Measurements from ENCODE around the gene BMP8B.
"Not testable (repeated sequence)": the region's sequence is repeated elsewhere in the genome, so short reads cannot be mapped to it uniquely, and the experiment has no call there.

- TF ChIP-seq CTCF (conservative IDR thresholded peaks at IDR 0.05); ZFX (IDR thresholded peaks at IDR 0.05): not testable (repeated sequence)
Observed at GRCh38 chr1:39823450-39823849, 34.8 kb upstream of the BMP8B start.
